Liver (tissue), 9 donors: ENCODE data around the gene PTPN23. TPM values are rescaled to one million over a fixed set of nuclear protein-coding genes. Genes with fewer than 3 reads are reported as not detected.
A peak's percentile ranks its signal among the peaks of the same experiment; 100 is the strongest.

Source experiments
- DNase-seq: peaks from one replicate; pipeline ENCODE4 v3.0.0-alpha.2; 2017; ENCODE audit warnings: low spot score
- H3K27ac ChIP-seq, 2 donors: one replicate each; pipeline ENCODE4 v1.7.0; 2013; ENCODE audit warnings: inconsistent platforms in 2 of 2, low read length in 2 of 2, control low read depth in 1 of 2, low read depth in 1 of 2, mild to moderate bottlenecking in 1 of 2
- H3K27me3 ChIP-seq, 4 donors: one replicate each; pipeline versions ENCODE4 v1.6.1 to v1.7.0; 2013; ENCODE audit warnings: low read length in 3 of 4, inconsistent platforms in 1 of 4, mild to moderate bottlenecking in 1 of 4, moderate library complexity in 1 of 4; ENCODE audit not compliant: control insufficient read depth in 4 of 4, insufficient read depth in 4 of 4
- H3K36me3 ChIP-seq, 4 donors: one replicate each; pipeline versions ENCODE4 v1.6.1 to v1.7.0; 2013; ENCODE audit warnings: low read length in 3 of 4, mild to moderate bottlenecking in 3 of 4, low read depth in 1 of 4, moderate library complexity in 1 of 4; ENCODE audit not compliant: control insufficient read depth in 4 of 4, insufficient read depth in 3 of 4
- H3K4me1 ChIP-seq, 4 donors: one replicate each; pipeline versions ENCODE4 v1.6.1 to v1.7.0; 2013; ENCODE audit warnings: low read length in 3 of 4, mild to moderate bottlenecking in 3 of 4, moderate library complexity in 1 of 4; ENCODE audit not compliant: control insufficient read depth in 4 of 4, insufficient read depth in 4 of 4
- H3K4me3 ChIP-seq, 3 donors: one replicate each; pipeline versions ENCODE4 v1.6.1 to v1.7.0; 2013; ENCODE audit warnings: low read length in 3 of 3, control low read depth in 1 of 3, low read depth in 1 of 3, mild to moderate bottlenecking in 1 of 3
- H3K9ac ChIP-seq, 2 donors: one replicate each; pipeline ENCODE4 v1.7.0; 2013; ENCODE audit warnings: low read length in 2 of 2, mild to moderate bottlenecking in 2 of 2, moderate library complexity in 2 of 2, control low read depth in 1 of 2, low read depth in 1 of 2
- H3K9me3 ChIP-seq, 4 donors: one replicate each; pipeline versions ENCODE4 v1.6.1 to v1.7.0; 2013; ENCODE audit warnings: low read length in 3 of 4; ENCODE audit not compliant: control insufficient read depth in 4 of 4
- ATF3 ChIP-seq: IDR thresholded peaks from 2 replicates; pipeline ENCODE4 v1.6.1; 2016; ENCODE audit warnings: antibody characterized with exemption
- EGR1 ChIP-seq, 2 donors: IDR thresholded peaks; 2 replicates each; pipeline ENCODE4 v1.6.1; 2016 to 2018; ENCODE audit warnings: antibody characterized with exemption in 2 of 2, low read depth in 2 of 2
- FOXA1 ChIP-seq: IDR thresholded peaks from 2 replicates; pipeline ENCODE4 v1.6.1; 2016; ENCODE audit warnings: antibody characterized with exemption
- FOXA2 ChIP-seq: IDR thresholded peaks from 2 replicates; pipeline ENCODE4 v1.6.1; 2016; ENCODE audit warnings: antibody characterized with exemption
- GABPA ChIP-seq, 2 donors: IDR thresholded peaks in 1 of 2; conservative IDR thresholded peaks in 1 of 2; 2 replicates each; pipeline ENCODE4 v1.6.1; 2016; ENCODE audit warnings: antibody characterized with exemption in 2 of 2, mild to moderate bottlenecking in 1 of 2, moderate library complexity in 1 of 2
- HNF4A ChIP-seq, 2 donors: conservative IDR thresholded peaks; 2 replicates each; pipeline ENCODE4 v1.6.1; 2016; ENCODE audit warnings: antibody characterized with exemption in 2 of 2, mild to moderate bottlenecking in 2 of 2
- HNF4G ChIP-seq: IDR thresholded peaks from 2 replicates; pipeline ENCODE4 v1.6.1; 2016; ENCODE audit warnings: antibody characterized with exemption
- JUND ChIP-seq, 2 donors: IDR thresholded peaks; 2 replicates each; pipeline ENCODE4 v1.6.1; 2016; ENCODE audit warnings: antibody characterized with exemption in 2 of 2
- MAX ChIP-seq: IDR thresholded peaks from 2 replicates; pipeline ENCODE4 v1.6.1; 2016; ENCODE audit warnings: antibody characterized with exemption
- NR2F2 ChIP-seq: IDR thresholded peaks from 2 replicates; pipeline ENCODE4 v1.6.1; 2016; ENCODE audit warnings: antibody characterized with exemption
- RAD21 ChIP-seq, 2 donors: IDR thresholded peaks; 2 replicates each; pipeline ENCODE4 v1.6.1; 2016; ENCODE audit warnings: antibody characterized with exemption in 2 of 2, mild to moderate bottlenecking in 2 of 2
- REST ChIP-seq: IDR thresholded peaks from 2 replicates; pipeline ENCODE4 v1.6.1; 2016; ENCODE audit warnings: antibody characterized with exemption, mild to moderate bottlenecking
- RXRA ChIP-seq, 2 donors: IDR thresholded peaks; 2 replicates each; pipeline ENCODE4 v1.6.1; 2017 to 2018; ENCODE audit warnings: antibody characterized with exemption in 2 of 2, mild to moderate bottlenecking in 1 of 2
- SP1 ChIP-seq: IDR thresholded peaks from 2 replicates; pipeline ENCODE4 v1.6.1; 2018; ENCODE audit warnings: antibody characterized with exemption, mild to moderate bottlenecking
- TAF1 ChIP-seq: conservative IDR thresholded peaks from 2 replicates; pipeline ENCODE4 v1.6.1; 2016; ENCODE audit warnings: antibody characterized with exemption, mild to moderate bottlenecking
- YY1 ChIP-seq: IDR thresholded peaks from 2 replicates; pipeline ENCODE4 v1.6.1; 2016; ENCODE audit warnings: antibody characterized with exemption, mild to moderate bottlenecking
- ZBTB33 ChIP-seq: IDR thresholded peaks from 2 replicates; pipeline ENCODE4 v1.6.1; 2016; ENCODE audit warnings: antibody characterized with exemption
- WGBS: extraction: QIAGEN DNeasy Blood & Tissue Kit; methylation state at CpG from one replicate; pipeline ENCODE4 v1.1.7; 2013; 5-methylcytosine and 5-hydroxymethylcytosine counted together
- polyA plus RNA-seq, 2 donors: library from polyadenylated mRNA; stranded (reverse) in 1 of 2; unstranded in 1 of 2; fragments of 200-250 nt in 1 of 2; fragments of >200 nt in 1 of 2; fragmentation: Nextera tagmentation in 1 of 2; extraction: Ambion mirVana in 1 of 2; gene quantifications; one replicate each; pipeline versions ENCODE4 v1.2.1 to v1.2.3, GENCODE V29; 2013 to 2015
- total RNA-seq, 2 donors: library from RNA; depleted of rRNA; stranded (reverse); fragments of >200 nt; gene quantifications; one replicate each; pipeline ENCODE4 v1.2.3, GENCODE V29; 2014
- TF ChIP-seq, protein P1 (sequence below): fragments of 150-350 bp; IDR thresholded peaks from 2 replicates; pipeline ENCODE4 v1.5.1; 2017; ENCODE audit warnings: improper control_type of control experiment, low read depth, low read length; ENCODE audit not compliant: missing input control
- donor health status: healthy.
- donor health status: healthy.
- donor health status: healthy.
- donor health status: healthy.
- donor health status: healthy.

The PTPN23 gene
- total and polyA plus RNA-seq, 4 donors, result 3.8 to 84.4 (median 11.5) TPM

- Histone ChIP-seq H3K27me3 (no peaks in the 10 kb centered on the region), H3K36me3 (peaks cover 4 to 10% (median 8%) of the 10 kb centered on the region in 4 donors), H3K4me3 (no peak overlapping the region), H3K27ac (peak overlapping the region; percentile 65 to 74), H3K9ac (no peak overlapping the region), H3K9me3 (no peaks in the 10 kb centered on the region), H3K4me1 (peaks cover 6 to 34% (median 28%) of the 10 kb centered on the region in 4 donors)
- TF ChIP-seq ZBTB33, result no peak
- no peak for TF ChIP-seq ATF3
- no peak for TF ChIP-seq YY1
- no peak for TF ChIP-seq GABPA (IDR thresholded peaks at IDR 0.05 in 1 of 2, conservative IDR thresholded peaks at IDR 0.05 in 1 of 2)
- TF ChIP-seq MAX, result no peak
- TF ChIP-seq NR2F2, result no peak
- no peak for TF ChIP-seq EGR1 (IDR thresholded peaks at IDR 0.05; ENCODE audit: low read depth in 2 of 2)
- no peak for TF ChIP-seq SP1
- TF ChIP-seq, protein P1, sequence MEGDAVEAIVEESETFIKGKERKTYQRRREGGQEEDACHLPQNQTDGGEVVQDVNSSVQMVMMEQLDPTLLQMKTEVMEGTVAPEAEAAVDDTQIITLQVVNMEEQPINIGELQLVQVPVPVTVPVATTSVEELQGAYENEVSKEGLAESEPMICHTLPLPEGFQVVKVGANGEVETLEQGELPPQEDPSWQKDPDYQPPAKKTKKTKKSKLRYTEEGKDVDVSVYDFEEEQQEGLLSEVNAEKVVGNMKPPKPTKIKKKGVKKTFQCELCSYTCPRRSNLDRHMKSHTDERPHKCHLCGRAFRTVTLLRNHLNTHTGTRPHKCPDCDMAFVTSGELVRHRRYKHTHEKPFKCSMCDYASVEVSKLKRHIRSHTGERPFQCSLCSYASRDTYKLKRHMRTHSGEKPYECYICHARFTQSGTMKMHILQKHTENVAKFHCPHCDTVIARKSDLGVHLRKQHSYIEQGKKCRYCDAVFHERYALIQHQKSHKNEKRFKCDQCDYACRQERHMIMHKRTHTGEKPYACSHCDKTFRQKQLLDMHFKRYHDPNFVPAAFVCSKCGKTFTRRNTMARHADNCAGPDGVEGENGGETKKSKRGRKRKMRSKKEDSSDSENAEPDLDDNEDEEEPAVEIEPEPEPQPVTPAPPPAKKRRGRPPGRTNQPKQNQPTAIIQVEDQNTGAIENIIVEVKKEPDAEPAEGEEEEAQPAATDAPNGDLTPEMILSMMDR, result no peak
- no peak for TF ChIP-seq RAD21 (IDR thresholded peaks at IDR 0.05)
- TF ChIP-seq TAF1, result no peak
- TF ChIP-seq HNF4A (conservative IDR thresholded peaks at IDR 0.05), result no peak
- TF ChIP-seq JUND (IDR thresholded peaks at IDR 0.05), result no peak
- TF ChIP-seq HNF4G, result no peak
- TF ChIP-seq FOXA2, result no peak
- TF ChIP-seq RXRA (IDR thresholded peaks at IDR 0.05), result no peak
- no peak for TF ChIP-seq REST
- TF ChIP-seq FOXA1, result no peak
- 55% methylated on average over 5 of the region's 5 CpGs for WGBS
- no peak for DNase-seq
These were observed 63.3 kb downstream of the PTPN23 start for GRCh38 chr3:47444103-47444502.
